OCI-LY7 (cell line): ENCODE results near the gene G0S2. TPM values are rescaled to one million over a fixed set of nuclear protein-coding genes. Genes with fewer than 3 reads are reported as not detected.

Experiments
- BruUV-seq: library from RNA; stranded (reverse); fragments of 400-500 nt; replicated peaks from 2 replicates; lab custom pipeline; 2021; lab: Mats Ljungman, UMichigan
- CTCF ChIA-PET: fragments of 300-600 bp; sonication (Branson Sonifier 250); formaldehyde crosslinking; loops from one replicate; lab custom pipeline; 2022; ENCODE audit warnings: antibody characterized with exemption; ENCODE audit not compliant: unreplicated experiment; lab: Charles Lee
- POLR2A ChIA-PET: fragments of 300-600 bp; sonication (Branson Sonifier 250); formaldehyde crosslinking; loops from one replicate; lab custom pipeline; 2022; ENCODE audit warnings: antibody characterized with exemption; lab: Charles Lee
- DNase-seq: peaks from one replicate; pipeline ENCODE4 v3.0.0-alpha.2; 2015; ENCODE audit warnings: low spot score
- H2AFZ ChIP-seq: fragments of 200-600 bp; sonication (generic), shearing (Covaris generic); 2 replicates; pipeline ENCODE4 v1.6.1; 2014; ENCODE audit warnings: mild to moderate bottlenecking, antibody characterized with exemption, low read length, moderate library complexity
- H3K27ac ChIP-seq: fragments of 200-600 bp; sonication (generic); 2 replicates; pipeline ENCODE4 v1.5.1; 2014; ENCODE audit warnings: mixed run types, low read depth, mild to moderate bottlenecking, moderate library complexity, low read length, inconsistent platforms; ENCODE audit not compliant: poor library complexity, severe bottlenecking
- H3K36me3 ChIP-seq: fragments of 200-600 bp; sonication (generic); 2 replicates; pipeline ENCODE4 v1.6.1; 2014; ENCODE audit warnings: mild to moderate bottlenecking, antibody characterized with exemption, low read length, moderate library complexity, mixed read lengths; ENCODE audit not compliant: insufficient read depth
- H3K4me1 ChIP-seq: fragments of 200-600 bp; sonication (generic); 2 replicates; pipeline ENCODE4 v1.5.1; 2014; ENCODE audit warnings: mild to moderate bottlenecking, low read length; ENCODE audit not compliant: insufficient read depth, poor library complexity, severe bottlenecking
- H3K4me2 ChIP-seq: fragments of 200-600 bp; sonication (generic); 2 replicates; pipeline ENCODE4 v1.6.1; 2014; ENCODE audit warnings: mild to moderate bottlenecking, low read length
- H3K4me3 ChIP-seq: fragments of 200-600 bp; sonication (generic); 2 replicates; pipeline ENCODE4 v1.5.1; 2014; ENCODE audit warnings: mild to moderate bottlenecking, low read depth, low read length; ENCODE audit not compliant: poor library complexity, severe bottlenecking
- H3K79me2 ChIP-seq: fragments of 200-600 bp; sonication (generic); 2 replicates; pipeline ENCODE4 v1.6.1; 2016; ENCODE audit warnings: low read depth, mild to moderate bottlenecking, low read length, moderate library complexity, mixed read lengths; ENCODE audit not compliant: insufficient read depth
- H3K9me2 ChIP-seq: fragments of 200-600 bp; sonication (generic); 2 replicates; pipeline ENCODE4 v1.6.1; 2016; ENCODE audit warnings: mild to moderate bottlenecking, low read length, mixed read lengths; ENCODE audit not compliant: insufficient read depth
- H3K9me3 ChIP-seq: fragments of 200-600 bp; sonication (generic); 2 replicates; pipeline ENCODE4 v1.6.1; 2014; ENCODE audit warnings: mild to moderate bottlenecking, mixed run types, low read length, mixed read lengths
- H4K20me1 ChIP-seq: fragments of 200-600 bp; sonication (generic); 2 replicates; pipeline ENCODE4 v1.6.1; 2014; ENCODE audit warnings: mild to moderate bottlenecking, antibody characterized with exemption, low read length, moderate library complexity, mixed read lengths; ENCODE audit not compliant: insufficient read depth
- CTCF ChIP-seq: fragments of 200-600 bp; sonication (generic); conservative IDR thresholded peaks from 2 replicates; pipeline ENCODE4 v1.5.1; 2014; ENCODE audit warnings: mild to moderate bottlenecking, antibody characterized with exemption, low read length, moderate library complexity, mixed read lengths
- EZH2phosphoT487 ChIP-seq: fragments of 200-600 bp; sonication (generic); IDR thresholded peaks from 2 replicates; pipeline ENCODE4 v1.6.1; 2018; ENCODE audit warnings: low read depth, borderline replicate concordance, mild to moderate bottlenecking, mixed run types, antibody characterized with exemption, low read length, moderate library complexity, mixed read lengths
- intact Hi-C: fragments of 100-400 bp; cut with micrococcal nuclease; formaldehyde crosslinking; loops from one replicate; pipeline ENCODE4 v1.10.0; 2022; ENCODE audit not compliant: unreplicated experiment
- total RNA-seq, 2 experiments: library from RNA; depleted of rRNA in 1 of 2; stranded (reverse); fragments of >200 nt in 1 of 2; shearing (Covaris generic) in 1 of 2; gene quantifications; 2 replicates each; pipeline ENCODE4 v1.2.3, GENCODE V29; 2014 to 2022

Gene G0S2
- total RNA-seq, 2 experiments from 2014 or later = not detected

GRCh38 chr1:209667708-209668107 lies 7.5 kb upstream of the G0S2 start:
- no TSS peak for BruUV-seq
- Histone ChIP-seq H3K4me3 (no peak overlapping the region), H3K9me2 (no peaks in the 10 kb centered on the region), H4K20me1 (no peaks in the 10 kb centered on the region), H3K4me1 (no peaks in the 10 kb centered on the region), H3K79me2 (no peaks in the 10 kb centered on the region), H2AFZ (no peak overlapping the region), H3K4me2 (no peak overlapping the region), H3K36me3 (no peaks in the 10 kb centered on the region), H3K27ac (no peak overlapping the region), H3K9me3 (no peaks in the 10 kb centered on the region)
- CTCF ChIA-PET = no interaction called here
- TF ChIP-seq CTCF (no peak), EZH2phosphoT487 (no peak)
- intact Hi-C loops = no loop called here
- POLR2A ChIA-PET = no interaction called here
- no peak for DNase-seq

- ChIA-PET POLR2A (interaction anchor here (0.9 kb wide), 1 partner anchor 391 kb away, joined by 3 read pairs; no protein-coding TSS in a partner anchor), CTCF (no interaction called here)
- Histone ChIP-seq H2AFZ (no peak overlapping the region), H3K4me2 (no peak overlapping the region), H3K4me3 (no peak overlapping the region), H4K20me1 (no peaks in the 10 kb centered on the region), H3K36me3 (no peaks in the 10 kb centered on the region), H3K79me2 (no peaks in the 10 kb centered on the region), H3K9me3 (no peaks in the 10 kb centered on the region), H3K9me2 (no peaks in the 10 kb centered on the region), H3K27ac (no peak overlapping the region), H3K4me1 (no peaks in the 10 kb centered on the region)
- no peak for TF ChIP-seq CTCF
- no peak for TF ChIP-seq EZH2phosphoT487
- no peak for DNase-seq
- no TSS peak for BruUV-seq
- intact Hi-C loops = no loop called here
Measured at GRCh38 chr1:209670441-209671082, 4.7 kb upstream of the G0S2 start.
